HG03103 (cell line): ENCODE data around the gene SESN1.
A peak's percentile ranks its signal among the peaks of the same experiment; 100 is the strongest.
"Not testable (repeated sequence)": the region's sequence is repeated elsewhere in the genome, so short reads cannot be mapped to it uniquely, and the experiment has no call there.

Experiments
- ATAC-seq: cut with Tn5 transposase; IDR thresholded peaks from one replicate; pipeline ENCODE4 v1.9.1; 2021; ENCODE audit warnings: low read depth; ENCODE audit not compliant: unreplicated experiment

SESN1 gene

GRCh38 chr6:109095835-109096084, 1.1 kb upstream of the SESN1 start:
- no peak for ATAC-seq

- peak; percentile 54 for ATAC-seq
Measured at GRCh38 chr6:109095036-109095834, 589 bp upstream of the SESN1 start, which contains the start of gene CEP57L1. TSS of gene CEP57L1 (plus strand) at chr6:109095507. CDS start at chr6:109145222, 49,715 bp downstream.

DNA sequence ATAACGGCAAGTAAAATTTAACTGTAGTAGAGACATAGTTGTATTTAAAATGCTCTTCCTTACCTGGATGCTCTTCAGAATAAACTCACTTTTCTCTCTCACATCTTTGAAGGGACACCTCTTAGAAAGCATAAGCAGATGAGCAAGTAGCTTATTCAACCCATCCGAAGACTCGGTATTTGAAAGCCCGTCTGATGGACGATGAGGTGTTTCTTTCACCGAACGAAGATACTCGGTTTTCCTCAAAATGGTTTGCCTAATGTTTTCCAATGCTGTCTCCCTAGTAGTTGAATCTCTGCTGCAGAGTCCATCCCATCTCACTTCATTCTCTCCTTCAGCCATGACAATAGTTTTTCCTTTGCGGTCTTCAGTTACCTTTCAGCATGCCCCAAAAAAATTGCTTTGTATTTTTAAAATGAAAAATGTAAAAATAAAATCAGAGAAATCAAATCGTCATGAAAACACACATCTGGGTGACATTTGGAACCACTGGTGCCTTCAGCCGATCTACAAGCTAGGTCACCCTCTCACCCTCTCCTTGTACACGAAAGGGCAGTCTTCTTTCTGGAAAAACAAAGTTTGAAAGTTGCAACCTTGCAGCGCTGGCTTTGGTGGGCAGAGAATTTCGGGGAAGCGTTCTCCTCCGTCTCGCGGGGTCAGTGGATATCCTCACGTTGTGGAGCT, 772 bp downstream of the SESN1 start:
- no peak for ATAC-seq

- ATAC-seq: no peak
Measured at GRCh38 chr6:109092074-109092473, 2.6 kb downstream of the SESN1 start.

GRCh38 chr6:109091314-109092024, 3.2 kb downstream of the SESN1 start:
- ATAC-seq: no peak

GRCh38 chr6:109088995-109089394, 5.7 kb downstream of the SESN1 start:
- ATAC-seq: no peak

- ATAC-seq: no peak
Measured at GRCh38 chr6:109087661-109088264, 6.9 kb downstream of the SESN1 start.

DNA sequence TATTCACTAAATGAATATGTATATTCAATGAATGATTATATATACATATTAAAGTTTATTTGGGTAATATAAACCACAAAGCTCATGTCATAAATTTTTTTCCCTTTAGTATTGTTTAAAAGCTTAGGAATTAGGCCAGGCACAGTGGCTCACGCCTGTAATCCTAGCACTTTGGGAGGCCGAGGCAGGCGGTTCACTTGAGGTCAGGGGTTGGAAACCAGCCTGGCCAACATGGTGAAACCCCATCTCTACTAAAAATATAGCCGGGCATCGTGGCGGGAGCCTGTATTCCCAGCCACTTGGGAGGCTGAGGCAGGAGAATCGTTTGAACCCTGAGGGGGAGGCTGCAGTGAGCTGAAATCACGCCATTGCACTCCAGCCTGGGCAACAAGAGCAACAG, 10.5 kb downstream of the SESN1 start:
- ATAC-seq: not testable (repeated sequence)

- ATAC-seq: no peak
Measured at GRCh38 chr6:109083657-109084056, 11.0 kb downstream of the SESN1 start.

GRCh38 chr6:109082188-109082577, 12.5 kb downstream of the SESN1 start:
- ATAC-seq: no peak

DNA sequence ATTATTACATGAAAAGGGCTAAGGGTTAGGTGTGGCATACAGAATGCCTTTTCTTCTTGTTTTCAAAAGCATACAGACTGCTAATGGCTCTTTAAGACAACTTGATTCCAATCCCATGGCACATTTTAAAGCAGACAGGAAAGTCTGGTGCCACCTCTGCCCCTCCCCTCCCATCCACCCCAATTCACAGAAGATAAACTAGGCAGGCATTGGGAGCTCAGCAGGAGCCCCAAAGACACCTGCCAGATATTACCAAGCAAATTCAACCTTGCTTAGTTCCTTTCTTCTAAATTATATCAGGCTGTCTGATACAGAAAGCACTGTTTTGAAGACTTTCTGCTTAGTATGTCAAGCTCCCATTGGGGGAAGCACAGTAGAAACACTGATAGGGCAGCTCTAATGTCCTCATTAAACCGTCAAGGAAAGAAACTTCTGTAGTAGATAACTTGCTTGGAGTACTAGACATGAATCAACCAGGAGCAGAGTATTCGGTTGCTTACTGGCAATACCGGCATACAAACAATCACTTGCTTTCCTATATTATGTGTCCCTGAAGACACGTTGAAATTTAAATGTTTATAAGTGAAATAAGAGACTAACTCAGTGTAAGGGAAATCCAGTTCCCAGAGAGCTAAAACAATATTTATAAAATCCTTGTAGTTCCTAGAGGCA, 13.0 kb downstream of the SESN1 start:
- no peak for ATAC-seq

- ATAC-seq: no peak
Measured at GRCh38 chr6:109081026-109081425, 13.6 kb downstream of the SESN1 start.

- no peak for ATAC-seq
Measured at GRCh38 chr6:109079981-109080380, 14.7 kb downstream of the SESN1 start.

- no peak for ATAC-seq
Measured at GRCh38 chr6:109076377-109076776, 18.3 kb downstream of the SESN1 start.

DNA sequence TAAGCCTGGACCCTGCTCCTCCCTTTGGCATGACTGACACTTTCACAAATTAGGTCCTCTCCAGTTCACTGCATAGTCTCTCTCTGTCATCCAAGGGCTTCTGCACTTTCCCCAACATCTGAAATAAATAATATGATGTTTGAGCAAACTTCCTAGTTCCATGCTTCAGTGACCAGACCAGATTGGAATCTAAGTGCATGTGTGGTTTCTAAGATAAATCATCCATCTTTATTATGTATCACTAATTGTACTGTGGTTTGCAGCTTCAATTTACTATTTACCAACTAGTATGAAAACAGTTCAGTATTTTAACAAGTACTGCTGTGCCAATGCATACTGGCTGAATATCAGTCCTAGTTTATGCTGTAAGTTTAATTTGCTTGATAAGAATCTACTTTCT, 18.7 kb downstream of the SESN1 start:
- ATAC-seq: no peak

DNA sequence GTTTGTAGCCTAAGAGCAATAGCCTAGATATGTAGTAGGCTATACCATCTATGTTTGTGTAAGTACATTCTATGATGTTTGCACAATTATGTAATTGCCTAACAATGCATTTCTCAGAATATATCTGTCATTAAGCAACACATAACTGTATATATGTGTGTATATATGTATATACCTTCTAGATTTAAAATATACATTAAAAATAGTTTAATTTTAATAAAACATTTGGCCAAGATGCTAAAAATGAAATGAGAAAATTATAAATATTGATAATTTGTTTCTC, 20.6 kb downstream of the SESN1 start:
- ATAC-seq: no peak

DNA sequence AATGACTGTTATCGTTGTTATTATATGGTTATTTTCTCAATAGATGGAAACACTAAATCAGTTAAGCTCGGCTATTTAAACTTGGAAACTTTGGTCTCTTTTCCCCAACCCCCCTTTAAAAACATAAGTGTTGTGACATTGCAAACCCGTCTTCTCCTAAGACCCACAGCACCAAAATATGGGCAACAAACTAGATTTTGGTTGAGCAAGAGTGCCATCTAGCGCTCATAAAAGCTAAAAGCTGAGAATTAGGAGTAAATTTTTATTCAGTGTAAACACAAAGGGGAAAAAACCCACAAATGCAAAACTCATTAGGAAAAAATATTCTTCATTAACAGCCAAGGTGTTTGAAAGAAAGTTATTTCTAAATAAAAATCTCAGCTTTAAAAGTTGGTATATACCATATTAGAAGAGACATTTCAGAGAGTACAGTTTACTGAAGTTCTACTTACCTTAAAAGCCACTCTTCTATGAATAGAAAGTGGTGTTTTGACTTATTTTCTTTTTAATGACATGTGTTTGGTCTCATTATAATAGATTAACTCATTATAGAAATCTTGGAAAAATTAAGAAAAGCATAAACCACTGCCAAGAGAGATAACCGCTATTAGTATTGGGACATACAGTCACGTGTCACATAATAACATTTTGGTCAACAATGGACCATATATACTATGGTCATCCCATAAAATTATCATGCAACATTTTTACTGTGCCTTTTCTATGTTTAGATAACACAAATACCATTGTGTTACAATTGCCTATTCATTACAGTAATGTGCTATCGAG, 21.1 kb downstream of the SESN1 start:
- no peak for ATAC-seq

DNA sequence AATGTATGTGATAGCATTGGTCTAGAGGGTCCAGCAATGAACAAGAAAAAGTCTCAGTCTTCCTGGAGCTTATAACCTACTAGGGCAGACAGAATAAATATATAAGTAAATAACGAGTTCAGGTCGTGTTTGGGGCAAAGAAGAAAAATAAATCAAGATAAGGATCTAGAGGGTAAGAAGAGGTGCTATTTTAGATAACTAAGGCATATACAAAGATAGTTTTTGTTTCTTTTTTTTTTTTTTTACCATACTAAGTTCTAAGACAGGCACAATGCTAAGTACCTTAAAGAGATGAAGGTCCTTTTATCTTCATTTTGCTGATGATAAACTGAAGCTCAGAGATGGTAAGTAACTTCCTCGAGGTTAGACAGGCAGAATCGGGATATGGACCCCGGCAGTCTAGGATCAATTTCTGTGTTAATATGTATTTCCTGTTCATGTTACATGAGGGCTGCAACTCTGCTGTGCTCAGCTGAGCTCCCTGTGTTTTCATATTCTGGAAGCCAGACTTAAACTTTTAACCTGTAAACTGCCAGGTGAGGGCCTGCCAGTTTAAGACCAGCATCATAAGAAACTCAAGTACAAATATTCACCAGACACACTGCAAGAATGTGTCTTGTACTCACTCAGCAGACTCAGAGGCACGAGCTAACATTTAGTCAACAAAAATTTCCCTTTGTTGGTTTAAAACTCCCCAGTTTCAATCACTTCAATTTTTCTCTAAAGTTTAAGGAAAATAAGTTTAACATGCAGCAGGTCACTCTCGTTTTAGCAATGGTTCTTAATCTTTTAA, 23.3 kb downstream of the SESN1 start:
- no peak for ATAC-seq

GRCh38 chr6:109069746-109070145, 24.9 kb downstream of the SESN1 start:
- no peak for ATAC-seq
